GM19372 (cell line): ENCODE measurements around the gene GNA14.
"Not testable (repeated sequence)": the region's sequence is repeated elsewhere in the genome, so short reads cannot be mapped to it uniquely, and the experiment has no call there.

Experiments used
- ATAC-seq: cut with Tn5 transposase; IDR thresholded peaks from one replicate; pipeline ENCODE4 v1.9.1; 2021; ENCODE audit warnings: mild to moderate bottlenecking, low read depth, moderate library complexity; ENCODE audit not compliant: unreplicated experiment

The GNA14 gene

DNA sequence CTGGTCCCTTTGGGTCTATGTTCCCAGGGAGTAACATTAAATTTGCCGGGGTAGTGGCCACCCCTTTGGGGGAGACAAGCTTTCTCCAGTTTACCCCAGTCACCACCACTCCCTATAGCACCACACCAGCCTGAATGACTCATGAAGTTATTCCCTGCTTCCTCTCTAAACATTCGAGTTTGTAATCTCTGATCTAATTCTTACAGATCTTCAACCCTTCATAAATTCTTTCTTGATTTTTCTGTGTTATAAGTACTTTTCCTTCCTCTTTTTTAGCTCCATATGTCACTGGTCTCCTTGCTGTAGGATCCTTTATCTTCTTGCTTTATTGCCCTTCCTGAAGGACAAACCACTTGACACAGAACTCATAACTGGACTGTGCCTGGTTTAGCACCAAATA is 55.6 kb downstream of the GNA14 start:
- ATAC-seq = no peak

DNA sequence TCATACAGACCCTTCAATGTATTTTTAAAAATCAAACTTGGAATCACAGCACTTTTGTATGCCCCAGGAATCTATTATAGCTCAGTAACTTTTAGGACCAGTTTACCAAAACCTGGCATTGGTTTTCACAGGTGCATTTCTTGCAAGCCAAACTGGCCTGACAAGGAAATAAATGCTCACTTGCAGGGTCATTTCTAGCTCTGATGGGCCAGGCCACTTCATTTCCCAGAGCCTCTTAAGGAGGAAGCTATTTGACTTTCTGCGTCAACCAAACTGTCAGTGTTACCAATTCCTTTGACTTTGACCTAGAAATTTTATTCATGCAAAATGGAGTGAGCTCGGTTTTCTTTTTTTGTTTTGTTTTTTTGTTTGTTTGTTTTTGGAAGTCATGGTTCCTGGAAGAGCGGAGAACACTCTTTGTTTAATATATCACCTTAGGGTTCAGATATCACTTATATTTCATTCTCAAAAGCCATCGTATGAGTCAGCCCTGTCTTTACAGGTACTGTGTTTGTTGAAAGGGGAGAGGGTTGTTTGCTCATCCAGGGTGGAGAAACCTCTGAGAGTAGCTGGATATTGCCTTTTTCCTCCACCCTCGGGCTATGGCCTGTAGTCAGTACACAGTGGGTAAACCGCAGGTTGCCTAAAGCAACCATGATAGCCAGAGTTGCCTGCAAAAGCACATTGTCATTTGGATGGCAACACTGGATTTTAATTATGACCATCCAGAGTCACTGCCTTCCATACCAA is 58.9 kb downstream of the GNA14 start:
- ATAC-seq = no peak

- ATAC-seq = no peak
These were observed 59.7 kb downstream of the GNA14 start for GRCh38 chr9:77588271-77588937.

GRCh38 chr9:77587851-77588250 is 60.3 kb downstream of the GNA14 start:
- no peak for ATAC-seq

DNA sequence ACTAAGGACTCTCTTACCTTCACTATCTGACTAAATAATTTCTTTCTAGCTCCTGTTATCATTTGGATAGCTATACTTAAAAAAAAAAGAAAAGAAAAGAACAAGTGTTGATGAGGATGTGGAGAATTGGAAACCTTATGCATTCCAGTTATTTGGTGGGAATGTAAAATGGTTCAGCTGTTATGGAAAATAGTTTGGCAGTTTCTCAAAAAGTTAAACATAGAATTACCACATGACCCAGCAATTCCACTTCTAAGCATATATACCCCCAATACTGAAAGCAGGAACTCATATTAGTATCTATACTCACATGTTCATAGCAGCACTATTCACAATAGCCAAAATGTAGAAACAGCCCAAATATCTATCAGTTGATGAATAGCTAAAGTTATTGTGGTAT is 61.1 kb downstream of the GNA14 start:
- ATAC-seq = no peak

DNA sequence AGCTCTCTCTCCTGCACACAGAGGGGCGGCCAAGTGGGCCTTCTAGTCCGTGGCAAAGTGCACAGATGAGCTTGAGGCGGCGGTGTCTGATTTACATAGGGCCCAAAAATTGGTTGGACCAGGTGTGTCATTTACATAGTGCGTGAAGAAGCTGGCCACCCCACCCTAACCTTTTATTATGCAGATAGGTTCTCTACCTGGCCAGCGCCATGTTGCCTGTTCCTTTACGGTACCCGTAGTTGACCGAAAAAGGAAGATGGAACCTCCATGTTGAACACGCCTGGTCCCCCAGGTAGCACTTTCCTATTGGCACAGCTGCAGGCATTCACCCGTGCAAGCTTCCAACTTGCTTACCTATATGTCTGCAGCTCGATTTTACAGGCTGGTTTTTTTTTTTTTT is 61.5 kb downstream of the GNA14 start:
- ATAC-seq = no peak

DNA sequence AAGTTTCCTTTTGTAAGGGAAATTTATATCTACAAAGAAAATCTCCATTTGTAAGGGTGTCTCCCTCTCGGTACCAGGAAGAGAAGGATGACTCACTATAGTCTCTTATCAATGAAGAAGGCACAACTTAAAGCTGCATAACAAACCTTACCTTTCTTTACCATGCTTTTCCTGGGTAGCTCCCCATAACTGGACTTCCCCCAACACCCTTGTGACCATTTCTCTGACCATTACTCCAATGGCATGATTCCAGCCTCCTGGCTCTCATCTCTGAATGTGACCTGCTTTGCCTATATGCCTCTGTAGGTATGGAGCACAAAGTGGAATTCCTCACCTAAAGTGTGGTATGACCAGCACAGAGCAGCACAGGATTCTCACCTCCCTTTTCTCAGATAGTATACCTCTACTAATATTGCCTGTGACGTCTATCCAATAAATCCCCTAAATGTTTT is 62.8 kb downstream of the GNA14 start:
- no peak for ATAC-seq

DNA sequence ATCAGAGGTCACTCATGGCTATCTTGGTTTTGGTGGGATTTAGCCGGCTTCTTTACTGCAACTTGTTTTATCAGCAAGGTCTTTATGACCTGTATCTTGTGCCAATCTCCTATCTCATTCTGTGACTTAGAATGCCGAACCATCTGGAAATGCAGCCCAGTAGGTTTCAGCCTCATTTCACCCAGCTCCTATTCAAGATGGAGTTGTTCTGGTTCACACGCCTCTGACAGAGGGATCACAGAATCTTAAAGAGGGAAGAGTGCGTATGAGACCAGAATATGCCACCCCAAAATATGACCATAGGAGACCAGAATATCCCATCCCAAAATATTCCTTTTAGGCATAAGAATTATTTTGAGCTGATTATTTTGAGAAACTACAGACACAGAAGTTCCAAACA is 63.2 kb downstream of the GNA14 start:
- not testable (repeated sequence) for ATAC-seq

- ATAC-seq = no peak
These were observed 65.1 kb downstream of the GNA14 start for GRCh38 chr9:77582961-77583576.

- no peak for ATAC-seq
These were observed 65.6 kb downstream of the GNA14 start for GRCh38 chr9:77582525-77582924.

GRCh38 chr9:77575785-77576184 is 72.3 kb downstream of the GNA14 start:
- ATAC-seq = no peak

DNA sequence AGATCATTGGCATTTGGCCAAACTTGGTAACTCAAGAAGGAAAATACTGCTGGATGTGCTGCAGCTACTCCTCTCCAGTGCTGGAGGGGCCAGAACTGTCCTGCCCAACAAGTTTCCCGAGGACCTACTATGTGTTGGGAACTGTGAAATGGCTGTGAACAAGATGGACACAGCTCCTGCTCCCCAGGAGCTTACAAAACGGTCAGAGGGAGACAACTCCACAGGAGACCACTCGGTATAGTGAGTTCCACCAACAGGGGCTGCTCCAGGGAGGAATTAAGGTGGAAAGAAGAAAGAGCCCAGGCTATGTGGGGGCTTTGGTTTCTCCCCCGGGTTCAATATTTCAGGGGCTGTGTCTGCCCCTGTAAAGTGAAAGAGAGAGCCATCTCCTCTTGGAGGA is 78.8 kb downstream of the GNA14 start:
- ATAC-seq = no peak

GRCh38 chr9:77563174-77563573 is 84.9 kb downstream of the GNA14 start:
- no peak for ATAC-seq

GRCh38 chr9:77562019-77562748 is 85.9 kb downstream of the GNA14 start:
- ATAC-seq = no peak

DNA sequence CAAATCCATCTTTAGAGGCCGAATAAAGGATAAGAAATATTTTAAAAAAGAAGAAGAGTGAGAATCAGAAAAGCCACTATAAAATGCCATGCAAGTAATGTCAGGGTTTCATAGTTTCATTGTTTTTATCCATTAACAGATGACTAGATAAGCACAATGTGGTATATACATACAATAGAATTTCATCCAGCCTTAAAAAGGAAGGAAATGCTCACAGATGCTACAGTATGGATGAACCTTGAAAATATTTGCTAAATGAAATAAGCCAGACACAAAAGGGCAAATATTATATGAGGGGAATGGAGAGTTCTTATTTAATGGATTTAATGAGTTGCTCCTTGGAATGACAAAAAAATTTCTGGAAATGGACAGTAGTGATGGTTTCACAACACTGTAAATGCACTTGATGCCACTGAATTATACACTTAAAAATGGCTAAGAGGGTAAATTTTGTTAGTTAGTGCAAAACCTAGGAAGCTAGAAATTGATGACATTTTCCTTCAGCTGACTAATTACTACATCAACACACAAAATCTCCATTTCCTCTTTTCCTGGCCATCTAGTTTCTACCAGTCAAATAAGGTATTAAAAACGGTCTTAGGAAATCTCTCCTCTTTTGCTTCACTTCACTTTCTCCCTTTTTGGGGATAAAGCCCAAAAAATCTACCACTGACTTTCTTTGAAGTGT is 86.6 kb downstream of the GNA14 start:
- no peak for ATAC-seq

DNA sequence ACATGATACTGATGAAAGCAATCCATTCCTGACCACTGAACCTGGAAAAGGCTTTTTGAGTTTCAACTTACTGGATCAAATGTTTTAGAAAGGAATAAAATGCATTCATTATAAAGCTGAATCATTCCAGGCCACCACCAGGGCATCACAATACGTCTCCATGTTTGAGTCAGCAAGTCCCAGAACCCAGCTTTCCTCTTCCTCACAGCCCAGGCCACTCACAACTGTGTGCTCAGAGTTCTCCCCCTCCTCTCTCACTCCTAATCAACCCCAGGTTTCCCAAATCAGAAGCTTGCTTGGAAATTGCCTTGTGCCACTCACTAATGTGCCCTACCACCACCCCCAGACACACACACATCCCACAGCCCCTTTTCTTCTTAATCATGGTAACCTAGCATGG is 91.7 kb downstream of the GNA14 start:
- ATAC-seq = no peak

GRCh38 chr9:77554586-77555105 is 93.5 kb downstream of the GNA14 start:
- no peak for ATAC-seq

DNA sequence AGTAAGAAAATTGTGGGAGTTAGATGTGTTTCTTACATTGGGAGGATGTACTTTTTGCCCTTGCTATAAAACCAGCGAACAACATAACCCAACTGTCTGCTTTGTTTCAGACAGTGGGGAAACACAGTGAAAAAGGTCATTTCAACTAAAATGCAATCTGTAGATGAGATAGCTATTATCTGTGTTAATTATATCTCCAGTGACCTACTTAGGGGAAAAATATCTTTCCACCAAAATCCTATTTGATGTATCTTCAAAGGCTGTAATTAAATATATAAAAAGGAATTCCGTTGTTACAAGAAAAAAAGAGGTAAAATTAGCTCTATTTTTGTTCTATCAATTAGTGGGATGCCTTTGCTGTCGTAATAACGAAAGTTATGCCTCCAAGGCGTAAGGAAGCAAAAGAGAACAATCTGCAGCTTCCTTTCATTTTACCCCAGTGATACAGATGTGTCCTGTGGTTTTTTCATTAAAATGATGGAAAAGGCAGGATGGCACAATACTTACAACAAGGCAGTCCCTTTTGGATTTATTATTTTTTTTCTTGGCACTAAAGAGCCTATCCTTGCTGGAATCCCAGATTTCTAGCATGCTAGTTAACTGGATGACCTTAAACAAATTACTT is 100.9 kb downstream of the GNA14 start:
- no peak for ATAC-seq

- no peak for ATAC-seq
These were observed 101.7 kb downstream of the GNA14 start for GRCh38 chr9:77546376-77546950.
